Erythroblast (primary cell): ENCODE measurements around the gene MRPL27.

Source experiments
- GATA1 ChIP-seq: IDR thresholded peaks from 2 replicates; pipeline ENCODE4 v1.6.1; 2011; ENCODE audit warnings: low read depth, mild to moderate bottlenecking, control low read depth, low read length, moderate library complexity
- POLR2A ChIP-seq: IDR thresholded peaks from 2 replicates; pipeline ENCODE4 v1.6.1; 2011; ENCODE audit warnings: mild to moderate bottlenecking, low read length

DNA sequence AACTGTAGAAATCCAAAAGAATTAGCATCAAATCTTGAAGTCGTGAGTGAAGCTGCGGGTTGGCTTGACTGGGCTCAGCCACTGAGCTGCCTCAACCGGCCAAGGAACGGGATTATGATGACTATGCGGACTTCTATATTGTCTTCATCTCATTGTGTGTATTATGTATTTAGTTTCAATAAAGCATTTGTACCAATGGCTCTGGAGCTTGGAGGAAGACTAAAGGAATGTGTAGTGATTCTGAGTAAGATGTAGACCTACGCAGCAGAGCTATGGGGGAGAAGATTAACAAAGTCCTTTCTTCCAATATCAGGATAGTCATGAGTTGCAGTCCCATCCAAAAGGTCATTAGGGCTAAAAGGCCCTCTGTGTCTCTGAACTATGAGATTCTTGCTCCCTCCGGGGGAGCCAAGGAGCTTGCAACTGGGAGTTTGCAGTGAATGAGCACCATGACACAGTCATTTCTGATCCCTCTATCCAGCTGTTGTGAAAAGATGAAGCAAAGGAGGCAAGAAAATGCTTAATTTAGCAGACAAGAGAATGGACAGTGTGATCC is 8.4 kb upstream of the MRPL27 start:
- no peak for TF ChIP-seq POLR2A
- TF ChIP-seq GATA1: no peak
